NCI-H128 (cell line): Measurements from ENCODE around the gene RUFY2.
"Not testable (repeated sequence)": the region's sequence is repeated elsewhere in the genome, so short reads cannot be mapped to it uniquely, and the experiment has no call there.

Source experiments
- DNase-seq: peaks from one replicate; lab custom pipeline; 2025; ENCODE audit not compliant: unreplicated experiment; lab: John Stamatoyannopoulos, UW

Gene RUFY2, protein sequence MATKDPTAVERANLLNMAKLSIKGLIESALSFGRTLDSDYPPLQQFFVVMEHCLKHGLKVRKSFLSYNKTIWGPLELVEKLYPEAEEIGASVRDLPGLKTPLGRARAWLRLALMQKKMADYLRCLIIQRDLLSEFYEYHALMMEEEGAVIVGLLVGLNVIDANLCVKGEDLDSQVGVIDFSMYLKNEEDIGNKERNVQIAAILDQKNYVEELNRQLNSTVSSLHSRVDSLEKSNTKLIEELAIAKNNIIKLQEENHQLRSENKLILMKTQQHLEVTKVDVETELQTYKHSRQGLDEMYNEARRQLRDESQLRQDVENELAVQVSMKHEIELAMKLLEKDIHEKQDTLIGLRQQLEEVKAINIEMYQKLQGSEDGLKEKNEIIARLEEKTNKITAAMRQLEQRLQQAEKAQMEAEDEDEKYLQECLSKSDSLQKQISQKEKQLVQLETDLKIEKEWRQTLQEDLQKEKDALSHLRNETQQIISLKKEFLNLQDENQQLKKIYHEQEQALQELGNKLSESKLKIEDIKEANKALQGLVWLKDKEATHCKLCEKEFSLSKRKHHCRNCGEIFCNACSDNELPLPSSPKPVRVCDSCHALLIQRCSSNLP

DNA sequence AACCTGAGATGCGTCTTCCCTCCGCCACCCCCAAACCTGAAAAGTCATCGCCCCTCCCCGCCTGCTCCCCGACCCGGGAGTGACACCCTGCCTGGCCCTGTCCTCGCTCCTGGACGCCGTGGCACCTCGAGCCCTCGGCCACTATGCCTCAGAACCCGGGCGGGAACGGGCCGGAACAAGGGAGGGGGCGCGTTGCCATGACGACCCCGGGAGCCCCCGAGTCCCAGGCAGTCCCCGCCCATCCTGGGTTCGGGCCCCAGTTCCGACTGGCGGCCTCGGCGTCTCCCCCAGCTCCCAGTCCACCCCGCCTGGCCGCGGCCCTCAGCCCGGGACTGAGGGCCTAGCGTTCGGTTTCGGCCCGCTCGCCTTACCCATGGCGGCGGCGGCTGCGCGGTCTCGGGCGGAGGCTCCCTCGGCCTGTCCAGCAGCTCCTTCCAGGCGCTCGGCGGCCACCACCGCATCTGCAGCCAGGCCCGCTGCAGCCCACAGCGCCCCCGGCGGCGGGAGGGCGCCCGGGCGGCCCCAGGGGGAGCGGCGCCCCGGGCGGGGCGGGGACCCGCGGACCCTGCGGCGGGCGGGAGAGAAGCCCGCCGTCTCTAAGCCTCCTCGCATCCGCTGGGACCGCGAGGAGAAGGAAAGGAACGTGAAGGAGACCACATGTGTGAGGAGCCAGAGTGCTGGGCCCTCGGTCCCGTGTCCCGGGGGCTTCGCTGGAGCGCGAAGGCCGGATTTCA, at the start of gene RUFY2:
TSS of gene RUFY2 (minus strand) at position 463 of the 734 bp plus-strand sequence. CDS start at position 375, 88 bp downstream.
- DNase-seq: peak; percentile 25

DNA sequence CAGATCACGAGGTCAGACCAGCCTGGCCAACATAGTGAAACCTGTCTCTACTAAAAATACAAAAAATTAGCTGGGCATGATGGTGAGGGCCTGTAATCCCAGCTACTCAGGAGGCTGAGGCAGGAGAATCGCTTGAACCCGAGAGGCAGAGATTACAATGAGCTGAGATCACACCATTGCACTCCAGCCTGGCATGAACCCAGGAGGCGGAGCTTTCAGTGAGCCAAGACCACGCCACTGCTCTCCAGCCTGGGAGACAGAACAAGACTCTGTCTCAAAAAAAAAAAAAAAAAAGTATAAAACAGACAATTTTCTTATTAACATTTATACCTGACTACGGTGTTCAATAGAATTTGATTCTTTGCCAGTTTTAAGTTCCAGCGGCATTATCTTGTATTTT, 42.6 kb upstream of the RUFY2 start:
- DNase-seq: not testable (repeated sequence)

DNA sequence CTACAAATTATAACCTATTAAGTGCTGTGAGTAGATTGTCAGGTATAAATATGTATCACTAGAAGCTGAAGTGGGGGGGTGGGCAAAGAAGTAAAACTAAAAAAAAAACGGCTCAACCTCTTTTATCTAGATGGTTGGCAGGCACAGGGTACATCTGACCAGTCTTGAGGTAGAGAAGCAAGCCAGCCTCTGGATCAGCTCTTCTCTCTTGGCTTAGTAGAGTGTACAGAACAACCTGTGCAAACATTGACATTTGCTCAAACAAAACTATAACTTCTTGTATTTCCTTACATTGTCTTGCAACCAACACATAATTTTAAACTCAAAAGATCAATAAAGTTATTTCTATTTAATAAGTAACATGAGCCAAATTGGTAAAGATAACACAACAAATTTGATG, 39.1 kb upstream of the RUFY2 start:
- DNase-seq: no peak

DNA sequence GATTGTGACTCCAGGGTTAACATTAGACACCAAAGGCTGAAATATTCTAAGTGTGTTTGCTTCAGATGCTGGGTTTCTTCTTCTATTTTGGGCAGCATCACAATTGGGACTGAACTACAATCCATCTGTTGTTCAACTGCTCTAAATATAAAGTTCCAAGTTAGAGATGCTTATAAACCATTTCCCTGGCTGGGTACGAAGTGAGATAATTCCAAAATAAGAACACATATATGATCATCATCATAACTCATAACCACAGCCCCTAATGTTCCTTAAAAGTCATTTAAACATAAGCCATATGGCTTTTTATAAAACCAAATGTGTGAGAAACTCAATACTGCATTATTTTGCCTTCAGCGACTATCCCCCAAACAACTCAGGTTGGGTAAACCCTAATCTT, 35.9 kb upstream of the RUFY2 start:
- no peak for DNase-seq

DNA sequence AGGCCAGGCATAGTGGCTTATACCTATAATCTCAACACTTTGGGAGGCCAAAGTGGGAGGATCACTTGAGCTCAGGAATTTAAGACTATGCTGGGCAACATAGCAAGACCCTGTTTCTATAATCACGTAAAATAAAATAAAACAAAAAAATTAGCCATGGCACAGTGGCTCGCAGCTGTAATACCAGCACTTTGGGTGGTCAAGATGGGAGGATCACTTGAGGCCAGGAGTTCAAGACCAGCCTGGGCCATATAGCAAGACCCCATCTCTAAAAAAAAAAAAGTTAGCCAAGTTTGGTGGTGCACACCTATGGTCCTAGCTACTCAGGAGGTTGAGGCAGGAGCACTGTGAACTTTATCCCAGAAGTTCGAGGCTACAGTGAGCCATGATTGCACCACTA, 33.8 kb upstream of the RUFY2 start:
- DNase-seq: no peak

DNA sequence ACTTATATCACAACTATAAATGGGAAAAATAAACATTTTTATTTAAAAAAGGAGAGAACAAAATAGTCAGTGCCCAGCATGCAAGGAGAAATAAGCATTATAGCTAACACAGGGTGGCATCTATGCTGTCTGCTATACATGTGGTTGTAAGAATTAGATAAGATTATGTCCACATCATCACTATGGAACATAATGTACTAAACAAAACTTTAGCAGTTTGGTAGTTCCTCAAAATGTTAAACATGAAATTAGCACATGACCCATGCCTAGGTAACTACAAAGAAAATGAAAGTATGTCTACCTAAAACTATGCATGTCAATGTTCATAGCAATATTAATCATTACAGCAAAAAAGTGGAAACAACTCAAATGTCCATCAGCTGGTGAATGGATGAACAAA, 28.7 kb upstream of the RUFY2 start:
- no peak for DNase-seq

DNA sequence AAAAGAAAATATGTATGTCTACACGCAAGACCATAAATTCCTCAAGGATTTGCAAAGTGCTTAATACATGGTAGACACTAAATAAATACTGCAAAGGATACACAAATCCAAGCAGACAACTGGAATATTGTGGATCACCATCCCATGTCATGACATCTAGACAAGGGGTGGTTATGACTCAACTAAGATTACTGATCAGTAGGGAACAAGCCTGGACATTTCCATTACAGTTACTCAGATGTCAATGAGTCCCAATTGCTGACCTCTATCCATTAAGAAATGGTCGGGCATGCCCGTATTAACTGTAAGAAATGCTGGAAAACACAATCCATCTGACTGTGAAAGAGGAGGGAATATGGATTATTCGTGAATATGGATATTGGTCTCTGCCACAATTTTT, 27.6 kb upstream of the RUFY2 start:
- no peak for DNase-seq

DNA sequence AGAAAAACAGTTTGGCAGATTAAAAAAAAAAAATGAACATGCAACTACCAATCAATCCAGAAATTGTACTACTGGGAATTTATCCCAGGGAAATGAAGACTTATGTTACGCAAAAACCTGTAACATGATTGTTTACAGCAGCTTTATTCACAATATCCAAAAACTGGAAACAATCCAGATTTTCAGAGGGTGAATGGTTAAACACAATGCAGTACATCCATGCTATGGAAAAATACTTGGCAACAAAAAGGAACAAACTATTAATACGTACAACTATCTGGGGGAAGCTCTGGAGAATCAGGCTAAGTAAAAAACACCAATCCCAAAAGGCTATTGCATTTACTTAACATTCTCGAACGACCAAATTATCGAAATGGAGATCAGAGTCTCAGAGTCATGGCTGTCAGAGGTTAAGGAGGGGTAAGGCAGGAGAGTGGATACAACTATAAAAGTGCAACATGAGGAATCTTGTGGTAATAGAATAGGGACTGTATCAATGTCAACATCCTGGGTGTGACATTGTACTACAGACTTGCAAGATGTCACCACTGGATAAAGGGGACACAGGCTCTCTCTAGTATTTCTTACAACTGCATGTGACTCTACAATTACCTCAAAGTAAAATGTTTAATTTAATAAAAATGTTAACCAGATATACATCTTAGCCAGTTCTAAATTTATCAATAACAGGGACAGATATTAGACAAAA, 21.5 kb upstream of the RUFY2 start:
- DNase-seq: no peak

DNA sequence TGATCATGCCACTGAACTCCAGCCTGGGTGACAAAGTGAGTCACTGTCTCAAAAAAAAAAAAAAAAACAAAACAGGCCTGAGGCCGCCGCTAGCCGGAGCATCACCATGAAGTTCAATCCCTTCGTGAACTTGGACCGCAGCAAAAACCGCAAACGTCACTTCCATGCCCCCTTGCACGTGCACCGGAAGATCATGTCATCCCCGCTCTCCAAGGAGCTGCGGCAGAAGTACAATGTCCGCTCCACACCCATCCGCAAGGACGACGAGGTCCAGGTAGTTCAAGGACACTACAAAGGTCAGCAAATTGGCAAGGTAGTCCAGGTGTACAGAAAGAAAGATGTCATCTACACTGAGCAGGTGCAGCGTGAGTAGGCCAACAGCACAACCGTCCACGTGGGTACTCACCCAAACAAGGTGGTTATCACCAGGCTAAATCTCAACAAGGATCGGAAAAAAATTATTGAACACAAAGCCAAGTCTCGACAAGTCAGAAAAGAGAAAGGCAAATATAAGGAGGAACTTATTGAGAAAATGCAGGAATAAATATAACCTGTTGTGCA, 17.5 kb upstream of the RUFY2 start:
- DNase-seq: no peak

DNA sequence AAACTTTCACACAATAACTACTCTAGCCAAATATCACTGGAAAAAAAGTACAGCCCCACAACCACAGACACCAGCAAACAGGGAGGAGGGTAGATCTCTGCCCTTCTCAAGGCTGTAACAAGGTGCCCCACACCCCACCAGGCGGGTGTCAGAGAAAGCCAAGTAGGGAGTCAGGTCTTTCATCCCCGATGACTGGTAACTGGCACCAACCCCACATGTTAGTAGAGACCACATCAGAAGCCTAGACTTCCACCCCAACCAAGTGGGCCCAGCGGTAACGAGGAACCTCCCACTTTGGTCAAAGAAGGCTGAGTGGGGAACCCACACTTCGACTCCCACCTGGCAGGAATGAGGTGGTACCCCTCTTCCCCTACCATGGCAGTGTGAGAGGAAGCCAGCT, 16.4 kb upstream of the RUFY2 start:
- no peak for DNase-seq

DNA sequence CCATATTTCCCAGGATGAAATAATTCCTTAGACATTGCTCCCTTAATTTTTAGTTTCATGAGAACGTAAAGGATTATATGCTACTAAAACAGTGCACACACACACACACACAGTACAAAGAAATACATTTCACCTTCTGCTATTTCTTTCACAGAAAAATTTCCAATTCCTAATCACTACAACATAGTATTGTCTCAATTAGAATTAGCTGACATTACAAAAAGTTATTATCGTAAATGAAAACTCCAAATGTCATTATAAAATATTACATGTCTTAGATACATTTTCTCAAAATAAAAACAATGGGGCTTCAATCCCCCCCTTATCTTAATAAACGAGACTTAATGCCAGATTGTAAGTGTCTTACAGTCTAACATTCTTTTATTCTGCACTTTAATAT, 12.3 kb upstream of the RUFY2 start:
- no peak for DNase-seq

DNA sequence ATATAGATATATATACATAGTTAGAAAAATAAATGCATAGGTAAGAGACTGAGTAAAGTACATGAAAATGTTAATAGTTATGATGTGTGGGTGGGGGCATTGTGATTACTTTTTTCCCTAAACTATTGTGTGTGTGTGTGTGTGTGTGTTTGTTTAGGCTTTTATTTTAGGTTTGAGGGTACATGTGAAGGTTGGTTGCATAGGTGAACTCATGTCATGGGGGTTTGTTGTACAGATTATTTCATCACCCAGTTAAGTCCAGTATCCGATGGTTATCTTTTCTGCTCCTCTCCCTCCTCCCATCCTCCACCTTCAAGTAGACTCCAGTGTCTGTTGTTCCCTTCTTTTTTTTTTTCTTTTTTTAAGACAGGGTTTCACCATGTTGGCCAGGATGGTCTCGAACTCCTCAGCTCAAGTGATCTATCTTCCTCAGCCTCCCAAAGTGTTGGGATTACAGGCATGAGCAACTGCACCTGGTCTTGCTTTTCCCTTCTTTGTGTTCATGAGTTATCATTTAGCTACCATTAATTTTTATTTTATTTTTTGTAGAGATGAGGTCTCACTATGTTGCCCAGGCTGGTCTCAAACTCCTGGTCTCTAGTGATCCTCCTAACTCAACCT, 1.9 kb upstream of the RUFY2 start:
- no peak for DNase-seq

DNA sequence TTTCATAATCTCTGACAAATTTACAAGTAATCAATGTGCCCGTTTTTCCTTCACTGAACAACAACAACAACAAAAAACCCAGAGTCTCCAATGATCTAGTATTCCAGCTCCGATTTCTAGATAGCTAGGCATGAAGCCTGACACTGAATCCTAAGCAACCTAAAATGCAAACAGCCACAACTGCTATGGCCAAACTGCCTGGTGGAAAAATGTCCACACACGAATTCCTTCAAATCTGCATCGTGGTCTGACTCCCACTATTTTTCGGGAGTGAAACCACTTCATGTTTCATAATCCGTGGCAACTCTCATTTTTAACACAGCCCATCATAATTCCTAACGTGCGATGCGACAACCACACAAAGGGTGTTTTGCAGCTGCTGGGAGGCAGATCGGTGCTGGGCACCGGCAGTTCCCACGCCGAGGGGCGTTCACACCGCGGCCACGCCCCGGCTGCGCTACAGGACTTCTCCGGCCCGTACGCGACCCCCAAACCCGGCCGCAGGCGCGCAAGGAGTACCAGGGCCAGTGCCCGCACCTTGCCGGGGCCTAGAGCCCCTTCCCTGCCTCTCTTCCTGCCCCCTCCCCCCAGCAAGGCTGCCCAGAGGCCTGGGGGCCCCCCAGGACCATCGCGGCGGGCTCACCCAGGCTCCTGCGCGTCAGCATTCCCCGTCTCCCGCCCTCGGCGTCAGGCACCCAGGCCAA, 814 bp downstream of the RUFY2 start:
- peak; percentile 12 for DNase-seq

DNA sequence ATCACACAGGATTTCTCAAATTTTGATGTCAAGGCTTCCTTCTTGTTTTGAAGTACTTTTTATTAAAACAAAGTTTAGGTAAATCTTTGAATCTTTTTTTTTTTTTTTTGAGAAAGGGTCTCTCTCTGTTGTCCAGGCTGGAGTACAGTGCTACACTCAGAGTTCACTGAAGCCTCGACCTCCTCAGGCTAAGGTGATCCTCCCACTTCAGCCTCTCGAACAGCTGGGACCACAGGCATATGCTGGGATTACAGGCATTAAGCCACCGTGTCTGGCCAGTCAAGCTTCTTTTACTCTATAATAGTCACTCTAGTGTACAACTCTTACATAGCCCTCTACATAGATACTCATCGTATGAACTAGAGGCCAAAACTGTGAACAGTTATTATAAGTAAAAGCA, 3.4 kb downstream of the RUFY2 start:
- no peak for DNase-seq

DNA sequence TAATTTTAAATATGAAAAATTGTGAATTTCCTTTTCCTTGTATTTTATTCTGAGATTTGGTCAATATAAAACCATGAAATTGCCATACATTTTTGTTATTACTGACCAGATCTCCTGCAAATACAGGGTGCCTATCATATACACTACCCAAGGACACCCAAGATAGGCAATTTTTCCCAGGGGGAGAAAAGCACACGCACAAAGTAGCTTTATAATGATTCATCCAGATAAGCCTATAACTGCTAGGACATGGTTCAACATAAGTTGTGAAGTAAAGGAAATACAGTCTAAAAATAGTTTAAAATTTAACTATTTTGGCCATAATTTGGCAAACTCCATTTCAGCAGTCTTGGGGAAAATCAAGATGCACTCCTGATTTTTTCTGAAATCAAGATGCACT, 4.8 kb downstream of the RUFY2 start:
- DNase-seq: no peak

DNA sequence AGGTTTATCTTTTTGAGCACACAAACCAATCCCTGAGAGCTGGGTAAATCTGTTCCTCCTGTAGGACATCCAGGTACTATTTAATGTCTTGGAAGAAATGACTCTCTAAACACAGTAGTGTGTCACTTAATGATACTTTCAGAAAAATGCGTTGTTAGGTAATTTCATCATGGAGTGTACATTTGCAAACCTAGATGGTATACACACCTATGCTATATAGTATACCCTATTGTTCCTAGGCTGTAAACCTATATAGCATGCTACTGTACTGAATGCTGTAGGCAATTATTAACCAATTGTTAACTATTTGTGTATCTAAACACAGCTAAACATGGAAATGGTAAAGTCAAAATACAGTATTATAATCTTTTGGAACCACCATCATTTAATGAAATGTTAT, 10.1 kb downstream of the RUFY2 start:
- no peak for DNase-seq

DNA sequence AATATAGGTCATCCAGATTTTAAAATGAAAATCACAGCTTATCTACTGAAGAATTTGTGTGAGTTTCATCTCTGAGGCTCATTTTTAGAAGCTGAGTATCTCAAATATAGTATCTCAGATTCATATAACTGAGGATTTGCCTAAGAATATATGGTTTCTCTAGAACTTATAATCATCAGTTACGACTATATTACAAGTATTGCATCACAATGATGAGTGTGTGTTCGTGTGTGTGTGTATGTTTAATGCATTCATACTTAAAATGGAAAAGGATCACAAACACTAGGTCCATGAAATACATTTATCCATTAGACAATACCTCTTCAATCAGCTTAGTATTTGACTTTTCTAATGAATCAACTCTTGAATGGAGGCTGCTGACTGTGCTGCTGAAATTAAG, 21.3 kb downstream of the RUFY2 start:
- DNase-seq: no peak

DNA sequence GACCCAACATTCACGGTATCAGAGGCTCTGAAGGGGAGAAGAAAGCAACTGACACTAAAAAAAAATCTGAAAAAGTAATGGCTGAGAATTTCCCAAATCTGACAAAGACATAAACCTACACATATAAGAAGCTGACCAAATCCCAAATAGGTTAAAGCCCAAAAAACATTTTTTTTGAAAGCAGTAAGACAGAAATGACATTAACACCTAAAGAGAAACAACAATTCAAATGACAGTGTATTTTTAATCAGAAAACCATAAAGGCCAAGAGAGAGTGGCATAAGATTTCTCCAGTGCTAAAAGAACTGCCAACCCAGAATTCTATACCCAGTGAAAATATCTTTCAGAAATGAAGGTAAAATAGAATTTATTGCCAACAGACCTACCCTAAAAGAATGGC, 35.5 kb downstream of the RUFY2 start:
- DNase-seq: no peak

DNA sequence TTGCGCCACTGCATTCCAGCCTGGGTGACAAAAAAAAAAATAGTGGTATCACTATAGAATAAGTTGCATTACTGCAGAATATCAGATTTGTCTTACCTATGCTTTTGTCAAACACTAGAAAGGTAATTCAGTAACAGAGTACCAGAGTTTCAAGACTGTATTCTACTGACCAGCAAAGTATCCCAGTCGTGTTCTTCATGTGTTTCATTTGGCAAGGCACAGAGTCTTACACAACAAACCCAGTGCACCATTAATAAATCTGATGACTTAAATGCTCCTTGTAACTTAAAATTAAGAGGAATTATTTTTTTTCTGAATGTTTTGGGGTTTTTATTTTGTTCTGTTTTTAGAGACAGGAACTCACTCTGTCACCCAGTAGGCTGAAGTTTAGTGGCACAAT, 40.0 kb downstream of the RUFY2 start:
- DNase-seq: no peak

DNA sequence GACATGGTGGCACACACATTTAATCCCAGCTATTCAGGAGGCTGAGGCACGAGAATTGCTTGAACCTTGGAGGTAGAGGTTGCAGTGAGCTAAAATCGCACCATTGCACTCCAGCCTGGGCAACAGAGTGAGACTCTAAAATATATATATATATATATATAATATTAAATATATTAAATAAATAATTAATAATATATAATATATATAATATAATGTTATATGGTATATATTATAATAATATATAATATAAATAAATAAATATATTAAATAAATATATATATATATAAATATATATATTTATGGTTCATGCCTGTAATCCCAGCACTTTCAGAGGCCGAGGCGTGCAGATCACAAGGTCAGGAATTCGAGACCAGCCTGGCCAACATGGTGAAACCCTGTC, 40.5 kb downstream of the RUFY2 start:
- no peak for DNase-seq
